ENCODE data around the gene PRR18. TPM values are rescaled to one million over a fixed set of nuclear protein-coding genes. Genes with fewer than 3 reads are reported as not detected.

The PRR18 gene
- total RNA-seq, 1 donor from 2014 or later, result 0.13 TPM

GRCh38 chr6:166277892-166278578, 30.2 kb downstream of the PRR18 start:
- no peak overlapping the region for H3K4me3 ChIP-seq (ENCODE audit: low read depth, low read length)
- TF ChIP-seq CTCF (IDR thresholded peaks at IDR 0.05; ENCODE audit: insufficient read depth, low read length, poor library complexity, severe bottlenecking), result no peak
- no peak for DNase-seq (ENCODE audit: low read depth)
- H3K36me3 ChIP-seq (ENCODE audit: control insufficient read depth, insufficient read depth, low read length), result no peaks in the 10 kb centered on the region
- no peaks in the 10 kb centered on the region for H3K27me3 ChIP-seq (ENCODE audit: control insufficient read depth, insufficient read depth, low read length)

GRCh38 chr6:166277018-166277417, 31.2 kb downstream of the PRR18 start:
- H3K36me3 ChIP-seq (ENCODE audit: control insufficient read depth, insufficient read depth, low read length), result no peaks in the 10 kb centered on the region
- DNase-seq (ENCODE audit: low read depth), result no peak
- no peak overlapping the region for H3K4me3 ChIP-seq (ENCODE audit: low read depth, low read length)
- TF ChIP-seq CTCF (IDR thresholded peaks at IDR 0.05; ENCODE audit: insufficient read depth, low read length, poor library complexity, severe bottlenecking), result no peak
- no peaks in the 10 kb centered on the region for H3K27me3 ChIP-seq (ENCODE audit: control insufficient read depth, insufficient read depth, low read length)

GRCh38 chr6:166275714-166276166, 32.5 kb downstream of the PRR18 start:
- peak; percentile 99 for TF ChIP-seq CTCF (IDR thresholded peaks at IDR 0.05; ENCODE audit: insufficient read depth, low read length, poor library complexity, severe bottlenecking)
- no peak for DNase-seq (ENCODE audit: low read depth)
- Histone ChIP-seq H3K36me3 (ENCODE audit: control insufficient read depth, insufficient read depth, low read length) (no peaks in the 10 kb centered on the region), H3K4me3 (ENCODE audit: low read depth, low read length) (no peak overlapping the region), H3K27me3 (ENCODE audit: control insufficient read depth, insufficient read depth, low read length) (no peaks in the 10 kb centered on the region)

- Histone ChIP-seq H3K27me3 (ENCODE audit: control insufficient read depth, insufficient read depth, low read length) (no peaks in the 10 kb centered on the region), H3K36me3 (ENCODE audit: control insufficient read depth, insufficient read depth, low read length) (no peaks in the 10 kb centered on the region), H3K4me3 (ENCODE audit: low read depth, low read length) (no peak overlapping the region)
- no peak for DNase-seq (ENCODE audit: low read depth)
- TF ChIP-seq CTCF (IDR thresholded peaks at IDR 0.05; ENCODE audit: insufficient read depth, low read length, poor library complexity, severe bottlenecking), result no peak
Measured at GRCh38 chr6:166274739-166275370, 33.3 kb downstream of the PRR18 start.

GRCh38 chr6:166274163-166274562, 34.0 kb downstream of the PRR18 start:
- DNase-seq (ENCODE audit: low read depth), result no peak
- H3K4me3 ChIP-seq (ENCODE audit: low read depth, low read length), result no peak overlapping the region
- H3K27me3 ChIP-seq (ENCODE audit: control insufficient read depth, insufficient read depth, low read length), result no peaks in the 10 kb centered on the region
- TF ChIP-seq CTCF (IDR thresholded peaks at IDR 0.05; ENCODE audit: insufficient read depth, low read length, poor library complexity, severe bottlenecking), result no peak
- H3K36me3 ChIP-seq (ENCODE audit: control insufficient read depth, insufficient read depth, low read length), result no peaks in the 10 kb centered on the region
